Thyroid gland (tissue), 4 donors: Measurements from ENCODE around the gene ST6GALNAC5. TPM values are rescaled to one million over a fixed set of nuclear protein-coding genes. Genes with fewer than 3 reads are reported as not detected.

Source experiments
- DNase-seq, 2 donors: peaks; one replicate each; pipeline ENCODE4 v3.0.0-alpha.2; 2019
- H3K27ac ChIP-seq, 3 donors: fragments of 200-600 bp; sonication (generic); 1 replicate in 2 of 3; 2 replicates in 1 of 3; pipeline ENCODE4 v1.5.1; 2016 to 2019; ENCODE audit warnings: mild to moderate bottlenecking in 1 of 3, moderate library complexity in 1 of 3
- H3K27me3 ChIP-seq: fragments of 200-600 bp; sonication (generic); one replicate; pipeline ENCODE4 v1.5.1; 2019
- H3K36me3 ChIP-seq, 2 donors: fragments of 200-600 bp; sonication (generic); one replicate each; pipeline ENCODE4 v1.5.1; 2016 to 2019
- H3K4me1 ChIP-seq, 2 donors: fragments of 200-600 bp; sonication (generic); one replicate each; pipeline ENCODE4 v1.5.1; 2017 to 2019
- H3K4me3 ChIP-seq, 3 donors: fragments of 200-600 bp; sonication (generic); replicated peaks in 1 of 3; 1 replicate in 2 of 3; 2 replicates in 1 of 3; pipeline ENCODE4 v1.5.1; 2016; ENCODE audit warnings: mild to moderate bottlenecking in 1 of 3
- H3K9me3 ChIP-seq: fragments of 200-600 bp; sonication (generic); one replicate; pipeline ENCODE4 v1.5.1; 2017
- CTCF ChIP-seq, 6 experiments: fragments of 200-600 bp in 3 of 6; fragments of 450-650 bp in 3 of 6; sonication (generic) in 3 of 6; IDR thresholded peaks; one replicate each; pipeline ENCODE4 v1.5.1; 2016 to 2019; ENCODE audit warnings: antibody characterized with exemption in 6 of 6, mild to moderate bottlenecking in 2 of 6, inconsistent platforms in 1 of 6, moderate library complexity in 1 of 6
- POLR2A ChIP-seq, 2 donors: fragments of 450-650 bp; IDR thresholded peaks; one replicate each; pipeline ENCODE4 v1.6.1; 2017; ENCODE audit warnings: antibody characterized with exemption in 2 of 2, mild to moderate bottlenecking in 2 of 2, moderate library complexity in 1 of 2
- WGBS, 2 donors: methylation state at CpG; one replicate each; pipeline ENCODE4 v1.1.5; 2017; 5-methylcytosine and 5-hydroxymethylcytosine counted together
- intact Hi-C: fragments of 100-400 bp; cut with DNase I; formaldehyde crosslinking; loops from one replicate; pipeline ENCODE4 v1.15.1; 2023
- total RNA-seq, 4 donors: library from RNA; depleted of rRNA; stranded (reverse); fragments of >200 nt; gene quantifications; one replicate each; pipeline ENCODE4 v1.2.3, GENCODE V29; 2016

ST6GALNAC5 gene
- total RNA-seq, 4 donors from 2014 or later: 0.83 to 3.0 TPM; not detected in 2

GRCh38 chr1:77061162-77061561 is 193.9 kb downstream of the ST6GALNAC5 start:
- H3K36me3 ChIP-seq: no peaks in the 10 kb centered on the region
- intact Hi-C loops: no loop called here
- no peak for TF ChIP-seq CTCF (IDR thresholded peaks at IDR 0.05)
- TF ChIP-seq POLR2A (IDR thresholded peaks at IDR 0.05): no peak
- no peak for DNase-seq
- H3K27ac ChIP-seq: no peak overlapping the region
- 71 to 75% methylated on average over 3 of the region's 3 CpGs for WGBS, 2 donors
- H3K27me3 ChIP-seq: no peaks in the 10 kb centered on the region
- no peak overlapping the region for H3K4me3 ChIP-seq
- H3K9me3 ChIP-seq: no peaks in the 10 kb centered on the region
- H3K4me1 ChIP-seq: no peaks in the 10 kb centered on the region

- Histone ChIP-seq H3K4me3 (no peak overlapping the region), H3K27ac (no peak overlapping the region), H3K9me3 (no peaks in the 10 kb centered on the region), H3K27me3 (no peaks in the 10 kb centered on the region), H3K4me1 (no peaks in the 10 kb centered on the region), H3K36me3 (no peaks in the 10 kb centered on the region)
- TF ChIP-seq CTCF (IDR thresholded peaks at IDR 0.05) (no peak), POLR2A (IDR thresholded peaks at IDR 0.05) (no peak)
- DNase-seq: no peak
- 54 to 58% methylated on average over 4 of the region's 4 CpGs for WGBS, 2 donors
- intact Hi-C loops: no loop called here
These were observed 195.8 kb downstream of the ST6GALNAC5 start for GRCh38 chr1:77063118-77063517.

DNA sequence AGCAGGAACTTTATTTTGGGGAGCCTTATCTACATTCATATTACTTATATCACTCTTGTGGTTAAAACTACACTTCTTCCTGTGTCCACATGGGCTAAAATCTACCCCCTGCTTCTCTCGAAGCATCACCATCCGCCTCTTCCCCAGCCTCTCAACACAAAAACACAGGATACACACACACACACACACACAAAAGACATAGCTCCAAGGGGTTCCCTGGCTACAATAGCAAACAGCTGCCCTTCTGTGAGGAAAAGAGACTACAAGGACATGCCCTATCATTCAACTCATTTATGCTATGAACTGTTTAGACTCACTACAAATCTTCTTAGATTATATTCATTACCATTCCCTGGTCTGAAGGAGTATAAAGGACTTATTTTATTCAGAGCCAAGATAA is 197.0 kb downstream of the ST6GALNAC5 start:
- 85 to 88% methylated on average over 2 of the region's 2 CpGs for WGBS, 2 donors
- no peak for DNase-seq
- no peaks in the 10 kb centered on the region for H3K9me3 ChIP-seq
- no peak overlapping the region for H3K27ac ChIP-seq
- no peaks in the 10 kb centered on the region for H3K4me1 ChIP-seq
- H3K4me3 ChIP-seq: no peak overlapping the region
- no peak for TF ChIP-seq POLR2A (IDR thresholded peaks at IDR 0.05)
- TF ChIP-seq CTCF (IDR thresholded peaks at IDR 0.05): no peak
- H3K27me3 ChIP-seq: no peaks in the 10 kb centered on the region
- intact Hi-C loops: no loop called here
- no peaks in the 10 kb centered on the region for H3K36me3 ChIP-seq

DNA sequence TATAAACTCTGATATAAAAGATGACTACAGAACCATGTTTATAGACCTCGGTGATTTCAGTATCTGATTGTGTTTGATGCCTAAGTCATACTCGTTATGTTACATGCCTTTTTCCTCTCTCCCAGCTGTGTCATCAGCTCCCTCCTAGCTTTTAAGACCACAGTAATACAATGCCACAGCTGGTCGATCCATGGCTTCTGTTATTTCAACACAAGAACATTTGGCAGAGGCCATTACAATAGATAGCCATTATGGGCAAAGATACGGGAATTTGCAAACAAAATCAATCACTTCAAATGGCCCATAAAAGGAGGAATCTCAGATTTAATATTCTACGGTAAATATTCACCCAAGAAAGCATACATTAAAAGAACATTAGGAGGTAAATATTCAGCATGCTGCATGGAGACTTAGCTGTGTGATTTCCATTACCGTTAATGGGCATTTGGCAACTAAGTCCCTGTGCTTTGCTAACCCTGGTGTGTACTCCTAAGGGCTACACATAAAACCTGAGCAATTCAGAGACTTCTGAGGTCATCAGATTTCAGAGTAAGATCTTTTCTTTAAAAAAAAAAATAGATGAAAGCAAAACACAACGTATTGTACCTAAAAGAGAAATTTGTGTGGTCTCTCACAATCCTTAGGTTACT is 198.5 kb downstream of the ST6GALNAC5 start:
- intact Hi-C loops: no loop called here
- Histone ChIP-seq H3K27me3 (no peaks in the 10 kb centered on the region), H3K9me3 (no peaks in the 10 kb centered on the region), H3K36me3 (no peaks in the 10 kb centered on the region), H3K27ac (no peak overlapping the region), H3K4me1 (no peaks in the 10 kb centered on the region), H3K4me3 (no peak overlapping the region)
- TF ChIP-seq POLR2A (IDR thresholded peaks at IDR 0.05) (no peak), CTCF (IDR thresholded peaks at IDR 0.05) (no peak)
- 77 to 89% methylated on average over 7 of the region's 7 CpGs for WGBS, 2 donors
- no peak for DNase-seq

- no peak overlapping the region for H3K4me3 ChIP-seq
- no peak overlapping the region for H3K27ac ChIP-seq
- intact Hi-C loops: no loop called here
- 68 to 77% methylated on average over 2 of the region's 2 CpGs for WGBS, 2 donors
- H3K4me1 ChIP-seq: no peaks in the 10 kb centered on the region
- DNase-seq: no peak
- no peaks in the 10 kb centered on the region for H3K36me3 ChIP-seq
- H3K9me3 ChIP-seq: no peaks in the 10 kb centered on the region
- no peak for TF ChIP-seq POLR2A (IDR thresholded peaks at IDR 0.05)
- no peak for TF ChIP-seq CTCF (IDR thresholded peaks at IDR 0.05)
- H3K27me3 ChIP-seq: no peaks in the 10 kb centered on the region
These were observed 200.7 kb downstream of the ST6GALNAC5 start for GRCh38 chr1:77068013-77068412.
